ENCODE results near the gene COPS4.

DNA sequence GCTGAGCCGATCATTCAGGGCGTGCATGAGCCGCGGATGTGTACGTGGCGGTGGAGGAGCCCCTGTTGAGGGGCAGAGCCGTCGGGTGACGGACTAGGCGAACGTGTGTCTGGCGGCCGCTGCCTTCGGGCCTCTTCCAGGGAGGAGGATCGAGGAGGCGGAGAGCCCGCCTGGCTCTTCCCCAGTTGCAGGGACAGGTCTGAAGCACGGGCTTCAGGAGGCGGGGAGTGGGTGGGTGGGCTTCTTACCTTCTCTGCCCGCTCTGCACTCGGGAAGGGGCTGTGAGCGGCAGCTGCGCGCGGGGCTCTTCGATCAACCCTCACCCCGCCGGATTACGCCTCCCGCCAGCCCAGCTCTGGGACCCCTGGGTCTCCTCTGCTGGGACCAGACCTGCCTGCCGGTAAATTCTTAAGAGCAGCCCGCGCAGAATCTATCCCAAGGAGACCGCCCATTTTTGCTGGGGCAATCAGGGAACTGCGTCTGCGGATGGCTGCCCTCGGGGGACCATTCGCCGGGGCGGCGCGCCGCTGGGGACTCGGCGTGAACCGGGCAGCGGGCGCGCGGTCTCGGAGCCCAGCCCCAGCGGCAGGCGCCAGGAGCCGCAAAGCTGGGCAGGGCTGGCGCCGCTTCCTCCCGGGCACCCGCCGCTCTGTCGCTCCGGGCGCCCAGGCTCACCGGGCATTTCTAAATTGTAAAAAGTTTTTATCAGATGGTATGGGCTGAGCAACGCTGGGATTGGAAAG, 74.7 kb downstream of the COPS4 start:
- TF ChIP-seq, protein P1, sequence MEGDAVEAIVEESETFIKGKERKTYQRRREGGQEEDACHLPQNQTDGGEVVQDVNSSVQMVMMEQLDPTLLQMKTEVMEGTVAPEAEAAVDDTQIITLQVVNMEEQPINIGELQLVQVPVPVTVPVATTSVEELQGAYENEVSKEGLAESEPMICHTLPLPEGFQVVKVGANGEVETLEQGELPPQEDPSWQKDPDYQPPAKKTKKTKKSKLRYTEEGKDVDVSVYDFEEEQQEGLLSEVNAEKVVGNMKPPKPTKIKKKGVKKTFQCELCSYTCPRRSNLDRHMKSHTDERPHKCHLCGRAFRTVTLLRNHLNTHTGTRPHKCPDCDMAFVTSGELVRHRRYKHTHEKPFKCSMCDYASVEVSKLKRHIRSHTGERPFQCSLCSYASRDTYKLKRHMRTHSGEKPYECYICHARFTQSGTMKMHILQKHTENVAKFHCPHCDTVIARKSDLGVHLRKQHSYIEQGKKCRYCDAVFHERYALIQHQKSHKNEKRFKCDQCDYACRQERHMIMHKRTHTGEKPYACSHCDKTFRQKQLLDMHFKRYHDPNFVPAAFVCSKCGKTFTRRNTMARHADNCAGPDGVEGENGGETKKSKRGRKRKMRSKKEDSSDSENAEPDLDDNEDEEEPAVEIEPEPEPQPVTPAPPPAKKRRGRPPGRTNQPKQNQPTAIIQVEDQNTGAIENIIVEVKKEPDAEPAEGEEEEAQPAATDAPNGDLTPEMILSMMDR (IDR thresholded peaks at IDR 0.05) = no peak
- TF ChIP-seq ZFX (IDR thresholded peaks at IDR 0.05; ENCODE audit: borderline replicate concordance) = no peak
